Lung (tissue), 12 donors: Measurements from ENCODE around the gene SDF4. TPM values are rescaled to one million over a fixed set of nuclear protein-coding genes. Genes with fewer than 3 reads are reported as not detected.

Experiments
- ATAC-seq: fragments of 200-7000 bp; cut with Tn5 transposase; one replicate; pipeline ENCODE4 v1.9.1; 2020; ENCODE audit warnings: moderate number of reproducible peaks; ENCODE audit not compliant: insufficient read depth, low FRiP score
- DNase-seq, 3 donors: peaks; one replicate each; pipeline ENCODE4 v3.0.0-alpha.2; 2013 to 2017
- H3K27ac ChIP-seq, 2 donors: one replicate each; pipeline ENCODE4 v1.5.1; 2013; ENCODE audit warnings: mild to moderate bottlenecking in 2 of 2, moderate library complexity in 2 of 2, control low read depth in 1 of 2, inconsistent platforms in 1 of 2, low read depth in 1 of 2, low read length in 1 of 2
- H3K27me3 ChIP-seq, 3 donors: one replicate each; pipeline ENCODE4 v1.5.1; 2013; ENCODE audit warnings: low read length in 2 of 3; ENCODE audit not compliant: control insufficient read depth in 3 of 3, insufficient read depth in 3 of 3
- H3K36me3 ChIP-seq, 4 donors: one replicate each; pipeline ENCODE4 v1.5.1; 2013; ENCODE audit warnings: low read length in 4 of 4, mild to moderate bottlenecking in 1 of 4, moderate library complexity in 1 of 4; ENCODE audit not compliant: control insufficient read depth in 4 of 4, insufficient read depth in 4 of 4
- H3K4me1 ChIP-seq, 5 donors: one replicate each; pipeline ENCODE4 v1.5.1; 2013; ENCODE audit warnings: low read length in 5 of 5, mild to moderate bottlenecking in 2 of 5, moderate library complexity in 1 of 5; ENCODE audit not compliant: control insufficient read depth in 5 of 5, insufficient read depth in 5 of 5
- H3K4me3 ChIP-seq: one replicate; pipeline ENCODE4 v1.5.1; 2013; ENCODE audit warnings: mild to moderate bottlenecking, control low read depth, moderate library complexity
- H3K9ac ChIP-seq, 2 donors: one replicate each; pipeline ENCODE4 v1.5.1; 2013; ENCODE audit warnings: low read length in 2 of 2, control low read depth in 1 of 2; ENCODE audit not compliant: insufficient read depth in 1 of 2
- H3K9me3 ChIP-seq, 4 donors: one replicate each; pipeline ENCODE4 v1.5.1; 2013; ENCODE audit warnings: low read length in 3 of 4, mild to moderate bottlenecking in 1 of 4, moderate library complexity in 1 of 4; ENCODE audit not compliant: control insufficient read depth in 4 of 4, insufficient read depth in 3 of 4
- WGBS, 2 donors: extraction: QIAGEN DNeasy Blood & Tissue Kit; methylation state at CpG; one replicate each; pipeline ENCODE4 v1.1.7; 2013; 5-methylcytosine and 5-hydroxymethylcytosine counted together
- polyA plus RNA-seq, 2 donors: library from polyadenylated mRNA; stranded (reverse); fragments of 200-250 nt; gene quantifications; one replicate each; pipeline ENCODE4 v1.2.1, GENCODE V29; 2013
- total RNA-seq, 2 donors: library from RNA; depleted of rRNA in 1 of 2; stranded (reverse); fragments of >200 nt in 1 of 2; gene quantifications; one replicate each; pipeline ENCODE4 v1.2.1, GENCODE V29; 2014 to 2021
- TF ChIP-seq, protein P1 (sequence below): IDR thresholded peaks from 2 replicates; pipeline ENCODE4 v1.5.1; 2012; ENCODE audit warnings: mild to moderate bottlenecking; ENCODE audit errors: control extremely low read depth, extremely low read depth
- donor health status: control.
- donor health status: control.
- donor health status: Bipolar disorder and iron deficiency.
- donor health status: healthy.
- donor health status: DM: yes; HTN: yes; CAD: no.

SDF4 gene
- total and polyA plus RNA-seq, 4 donors, result 65.7 to 189 (median 143) TPM

GRCh38 chr1:1238702-1239178 is 6.9 kb upstream of the SDF4 start:
- H3K27ac ChIP-seq, result no peak overlapping the region
- H3K4me1 ChIP-seq, result peaks cover 0 to 9% (median 0%) of the 10 kb centered on the region in 5 donors
- TF ChIP-seq, protein P1, sequence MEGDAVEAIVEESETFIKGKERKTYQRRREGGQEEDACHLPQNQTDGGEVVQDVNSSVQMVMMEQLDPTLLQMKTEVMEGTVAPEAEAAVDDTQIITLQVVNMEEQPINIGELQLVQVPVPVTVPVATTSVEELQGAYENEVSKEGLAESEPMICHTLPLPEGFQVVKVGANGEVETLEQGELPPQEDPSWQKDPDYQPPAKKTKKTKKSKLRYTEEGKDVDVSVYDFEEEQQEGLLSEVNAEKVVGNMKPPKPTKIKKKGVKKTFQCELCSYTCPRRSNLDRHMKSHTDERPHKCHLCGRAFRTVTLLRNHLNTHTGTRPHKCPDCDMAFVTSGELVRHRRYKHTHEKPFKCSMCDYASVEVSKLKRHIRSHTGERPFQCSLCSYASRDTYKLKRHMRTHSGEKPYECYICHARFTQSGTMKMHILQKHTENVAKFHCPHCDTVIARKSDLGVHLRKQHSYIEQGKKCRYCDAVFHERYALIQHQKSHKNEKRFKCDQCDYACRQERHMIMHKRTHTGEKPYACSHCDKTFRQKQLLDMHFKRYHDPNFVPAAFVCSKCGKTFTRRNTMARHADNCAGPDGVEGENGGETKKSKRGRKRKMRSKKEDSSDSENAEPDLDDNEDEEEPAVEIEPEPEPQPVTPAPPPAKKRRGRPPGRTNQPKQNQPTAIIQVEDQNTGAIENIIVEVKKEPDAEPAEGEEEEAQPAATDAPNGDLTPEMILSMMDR, result no peak
- 72 to 74% methylated on average over 18 to 19 of the region's 19 CpGs for WGBS, 2 donors
- H3K9me3 ChIP-seq, result peaks cover 0 to 8% (median 0%) of the 10 kb centered on the region in 4 donors
- peaks cover 0 to 3% (median under 1%) of the 10 kb centered on the region in 4 donors for H3K36me3 ChIP-seq
- DNase-seq, result no peak
- no peak for ATAC-seq
- peaks cover 0 to 27% (median 2%) of the 10 kb centered on the region in 3 donors for H3K27me3 ChIP-seq
- no peak overlapping the region for H3K4me3 ChIP-seq
- H3K9ac ChIP-seq, result no peak overlapping the region

GRCh38 chr1:1237874-1238701 is 6.3 kb upstream of the SDF4 start:
- TF ChIP-seq, protein P1, result no peak
- WGBS, 2 donors, result 45 to 61% methylated on average over 41 to 48 of the region's 48 CpGs
- H3K9ac ChIP-seq, result no peak overlapping the region
- ATAC-seq, result no peak
- peak in 1 of 3 donors; percentile 36 for DNase-seq
- H3K27ac ChIP-seq, result no peak overlapping the region
- peaks cover 0 to 7% (median 0%) of the 10 kb centered on the region in 4 donors for H3K9me3 ChIP-seq
- peaks cover 0 to 12% (median 0%) of the 10 kb centered on the region in 5 donors for H3K4me1 ChIP-seq
- peaks cover 0 to 27% (median 0%) of the 10 kb centered on the region in 3 donors for H3K27me3 ChIP-seq
- no peak overlapping the region for H3K4me3 ChIP-seq
- peaks cover 0 to 6% (median under 1%) of the 10 kb centered on the region in 4 donors for H3K36me3 ChIP-seq

- ATAC-seq, result no peak
- DNase-seq, result no peak
- 36 to 40% methylated on average over 27 to 34 of the region's 34 CpGs for WGBS, 2 donors
- Histone ChIP-seq H3K27me3 (peaks cover 0 to 27% (median 0%) of the 10 kb centered on the region in 3 donors), H3K9ac (peak overlapping the region in 1 of 2 donors; percentile 2), H3K36me3 (peaks cover 0 to 6% (median under 1%) of the 10 kb centered on the region in 4 donors), H3K27ac (no peak overlapping the region), H3K4me3 (no peak overlapping the region), H3K9me3 (peaks cover 0 to 8% (median 0%) of the 10 kb centered on the region in 4 donors), H3K4me1 (peaks cover 0 to 17% (median 0%) of the 10 kb centered on the region in 5 donors)
- TF ChIP-seq, protein P1, result no peak
Observed at GRCh38 chr1:1236945-1237873, 5.4 kb upstream of the SDF4 start.
